Measurements from ENCODE around the gene RIPOR3.
"Not testable (repeated sequence)": the region's sequence is repeated elsewhere in the genome, so short reads cannot be mapped to it uniquely, and the experiment has no call there.

Gene RIPOR3

DNA sequence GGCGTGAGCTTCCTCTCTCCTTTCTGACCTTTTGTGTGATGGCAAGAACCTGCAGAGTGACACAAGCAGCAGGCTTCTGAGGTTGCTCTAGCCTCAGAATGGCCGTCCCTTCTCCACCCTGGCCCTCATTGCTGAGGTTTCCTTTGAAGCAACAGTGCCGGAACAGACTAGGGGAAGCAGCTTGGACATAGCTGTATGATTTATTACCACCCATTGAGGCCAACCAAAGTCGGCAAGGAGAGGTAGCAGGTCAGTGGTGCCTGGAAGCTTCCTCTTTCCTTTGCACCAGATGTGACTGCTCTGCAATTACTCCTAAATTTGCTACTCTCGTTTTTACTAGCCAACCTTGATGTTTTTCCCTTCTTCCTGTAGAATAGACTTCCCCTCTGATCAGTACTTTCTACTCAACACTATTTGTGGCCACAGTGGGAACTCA, 149.7 kb downstream of the RIPOR3 start:
- no peak for DNase-seq (ENCODE audit: low spot score in 2 of 2)
- ATAC-seq (replicated peaks; ENCODE audit: extremely low read depth, poor library complexity, severe bottlenecking): no peak

DNA sequence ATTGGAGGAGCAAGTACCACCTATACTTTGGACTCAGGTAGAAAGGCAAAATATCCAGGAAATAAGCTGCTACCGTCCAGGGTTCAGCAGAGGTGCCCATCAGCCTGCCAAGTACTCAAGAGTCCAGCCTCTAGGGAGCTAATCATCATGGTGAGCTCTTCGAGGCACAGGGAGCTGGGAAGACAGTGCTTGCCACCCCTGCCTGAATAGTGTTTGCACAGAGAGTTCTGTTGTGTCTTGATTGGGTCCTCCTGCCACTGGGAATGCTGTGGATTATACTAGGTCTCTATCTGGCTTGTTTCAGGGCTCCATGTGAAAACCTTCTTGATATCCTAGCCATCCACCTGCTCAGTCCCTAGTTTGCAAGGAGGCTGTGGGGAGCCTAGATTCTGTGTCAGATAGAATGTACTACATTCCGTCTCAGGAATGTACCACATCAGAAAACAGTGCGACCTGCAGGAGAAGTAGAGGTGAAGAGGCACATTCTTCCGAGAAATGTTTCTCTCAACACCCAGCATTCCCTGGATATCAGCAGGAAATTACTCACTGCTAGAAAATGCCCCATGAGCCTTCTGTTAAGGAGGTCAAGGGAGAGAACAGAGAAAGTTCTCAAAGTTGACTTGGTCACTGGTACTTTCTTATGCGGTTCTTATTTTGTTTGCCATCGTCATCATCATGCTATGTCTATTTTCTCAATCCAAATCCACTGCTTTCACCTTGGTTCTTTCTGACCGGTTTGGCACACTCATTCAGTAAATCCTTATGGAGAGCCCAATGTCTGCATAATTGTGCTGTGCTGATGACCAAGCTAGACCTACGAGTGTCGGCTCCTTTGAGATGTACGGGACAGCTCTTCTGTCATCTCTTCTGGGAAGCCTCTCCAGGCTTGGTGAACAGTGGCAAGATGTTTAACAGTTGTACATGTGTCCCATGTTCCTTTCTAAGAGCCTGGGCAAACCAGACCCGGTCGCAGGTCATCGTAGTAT, 150.4 kb downstream of the RIPOR3 start:
- H3K36me3 Mint-ChIP-seq (ENCODE audit: insufficient read depth): peaks cover 11% of the 10 kb centered on the region
- H3K27me3 Mint-ChIP-seq: no peaks in the 10 kb centered on the region
- H3K27ac Mint-ChIP-seq (ENCODE audit: low read depth): no peak overlapping the region
- no peaks in the 10 kb centered on the region for H3K9me3 Mint-ChIP-seq
- no peak overlapping the region for H3K4me3 Mint-ChIP-seq
- no peak for ATAC-seq (replicated peaks; ENCODE audit: extremely low read depth, poor library complexity, severe bottlenecking)
- H3K4me1 Mint-ChIP-seq: peaks cover 70% of the 10 kb centered on the region
- no peak for DNase-seq (ENCODE audit: low spot score in 2 of 2)

More for the DNA sequence above, 149.7 kb downstream of the RIPOR3 start:
- no peaks in the 10 kb centered on the region for H3K27me3 Mint-ChIP-seq
- no peaks in the 10 kb centered on the region for H3K9me3 Mint-ChIP-seq
- no peak overlapping the region for H3K27ac Mint-ChIP-seq (ENCODE audit: low read depth)
- peaks cover 71% of the 10 kb centered on the region for H3K4me1 Mint-ChIP-seq
- H3K36me3 Mint-ChIP-seq (ENCODE audit: insufficient read depth): peaks cover 8% of the 10 kb centered on the region
- H3K4me3 Mint-ChIP-seq: no peak overlapping the region

DNA sequence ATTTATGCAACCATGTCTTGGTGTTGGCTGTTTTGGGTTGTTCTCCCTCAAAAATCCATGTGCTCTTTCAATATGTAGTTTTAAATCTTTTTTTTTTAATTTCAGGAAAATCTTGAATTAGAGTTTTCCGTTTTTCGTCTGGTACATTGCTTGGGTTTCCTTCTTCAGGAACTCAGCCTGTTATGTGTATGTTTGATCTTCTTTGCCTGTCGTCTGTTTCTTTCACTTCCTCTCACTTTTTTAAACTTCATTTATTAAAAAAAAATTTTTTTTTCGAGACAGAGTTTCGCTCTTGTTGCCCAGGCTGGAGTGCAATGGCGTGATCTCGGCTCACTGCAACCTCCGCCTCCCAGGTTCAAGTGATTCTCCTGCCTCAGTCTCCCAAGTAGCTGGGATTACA, 151.5 kb downstream of the RIPOR3 start:
- peaks cover 72% of the 10 kb centered on the region for H3K4me1 Mint-ChIP-seq
- not testable (repeated sequence) for ATAC-seq (replicated peaks; ENCODE audit: extremely low read depth, poor library complexity, severe bottlenecking); DNase-seq (ENCODE audit: low spot score in 2 of 2); H3K9me3 Mint-ChIP-seq; H3K27me3 Mint-ChIP-seq; H3K27ac Mint-ChIP-seq (ENCODE audit: low read depth); H3K36me3 Mint-ChIP-seq (ENCODE audit: insufficient read depth); H3K4me3 Mint-ChIP-seq

DNA sequence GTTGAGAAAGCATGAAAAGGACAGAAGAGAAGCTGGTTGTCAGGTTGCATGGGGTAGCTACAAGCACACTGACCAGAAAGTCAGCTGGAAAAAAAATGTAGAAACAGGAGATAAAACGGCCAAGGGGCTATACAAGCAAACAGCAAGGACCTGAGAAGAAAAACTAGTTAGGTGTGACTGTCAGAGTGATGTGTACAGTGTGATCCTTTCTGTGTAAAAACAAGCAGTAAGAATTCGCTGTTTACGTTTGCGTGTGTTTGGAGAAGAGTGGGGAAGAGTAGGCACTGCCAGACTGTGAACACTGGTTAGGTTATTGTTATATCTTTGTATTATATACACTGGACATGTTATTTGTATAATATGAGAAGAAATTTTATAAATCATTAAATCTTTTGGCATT, 153.1 kb downstream of the RIPOR3 start:
- Mint-ChIP-seq H3K4me1 (peaks cover 75% of the 10 kb centered on the region), H3K9me3 (no peaks in the 10 kb centered on the region), H3K4me3 (no peak overlapping the region), H3K36me3 (ENCODE audit: insufficient read depth) (peaks cover 13% of the 10 kb centered on the region), H3K27ac (ENCODE audit: low read depth) (no peak overlapping the region), H3K27me3 (no peaks in the 10 kb centered on the region)
- DNase-seq (ENCODE audit: low spot score in 2 of 2) (no peak), ATAC-seq (replicated peaks; ENCODE audit: extremely low read depth, poor library complexity, severe bottlenecking) (no peak)

DNA sequence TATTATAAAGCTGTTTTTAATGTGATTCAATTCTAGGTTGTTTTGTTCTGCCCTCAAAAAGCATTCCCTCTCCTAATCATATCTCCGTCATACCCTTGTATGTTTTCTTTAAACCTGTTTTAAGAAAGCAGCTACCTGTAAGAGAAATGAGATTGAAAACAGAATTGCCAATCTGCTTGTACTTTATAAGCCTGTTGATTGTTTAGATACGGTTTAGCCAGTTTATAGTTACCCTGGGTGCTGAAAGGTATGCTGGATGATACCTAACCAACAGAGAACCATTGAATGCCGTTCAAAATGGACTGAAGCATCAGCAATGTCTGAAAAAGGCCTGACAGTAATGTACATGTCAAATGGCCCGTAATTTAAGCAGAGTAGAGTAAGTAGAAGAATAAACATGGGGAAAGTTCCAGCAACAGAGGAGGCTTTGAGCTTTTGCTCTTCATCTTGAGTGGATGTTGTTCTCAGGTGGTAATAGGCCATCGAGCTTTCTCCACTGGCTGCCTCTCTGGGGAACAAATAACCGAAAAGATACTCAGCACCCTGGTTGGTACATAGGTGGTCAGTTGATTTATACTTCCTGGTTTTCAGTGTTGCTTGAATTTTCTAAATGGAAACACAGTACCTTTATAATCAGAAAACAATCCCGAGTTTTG, 153.7 kb downstream of the RIPOR3 start:
- Mint-ChIP-seq H3K4me3 (no peak overlapping the region), H3K36me3 (ENCODE audit: insufficient read depth) (peaks cover 13% of the 10 kb centered on the region), H3K27ac (ENCODE audit: low read depth) (no peak overlapping the region), H3K4me1 (peaks cover 77% of the 10 kb centered on the region), H3K9me3 (no peaks in the 10 kb centered on the region), H3K27me3 (no peaks in the 10 kb centered on the region)
- no peak for ATAC-seq (replicated peaks; ENCODE audit: extremely low read depth, poor library complexity, severe bottlenecking)
- DNase-seq (ENCODE audit: low spot score in 2 of 2): no peak

DNA sequence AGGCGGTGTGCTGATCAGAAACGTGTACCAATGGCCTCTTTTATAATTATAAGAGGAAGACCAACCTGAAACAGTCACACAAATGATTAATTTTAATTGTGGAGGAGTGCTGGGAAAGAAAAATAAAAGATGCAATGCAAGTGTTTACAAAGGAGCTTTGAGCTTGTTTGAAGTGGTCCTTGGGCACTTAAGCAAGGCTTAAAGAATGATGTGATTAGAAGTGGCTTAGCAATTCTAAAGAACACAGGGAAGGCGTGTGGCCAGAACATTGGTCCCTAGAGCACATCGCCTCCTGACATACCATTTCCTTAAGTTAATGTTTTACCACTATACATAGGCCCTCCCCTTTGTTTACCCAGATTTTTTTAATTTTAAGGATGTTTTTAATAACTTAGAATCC, 155.0 kb downstream of the RIPOR3 start:
- no peak overlapping the region for H3K27ac Mint-ChIP-seq (ENCODE audit: low read depth)
- ATAC-seq (replicated peaks; ENCODE audit: extremely low read depth, poor library complexity, severe bottlenecking) (no peak), DNase-seq (ENCODE audit: low spot score in 2 of 2) (no peak)
- no peaks in the 10 kb centered on the region for H3K9me3 Mint-ChIP-seq
- peaks cover 77% of the 10 kb centered on the region for H3K4me1 Mint-ChIP-seq
- no peak overlapping the region for H3K4me3 Mint-ChIP-seq
- H3K27me3 Mint-ChIP-seq: no peaks in the 10 kb centered on the region
- peaks cover 14% of the 10 kb centered on the region for H3K36me3 Mint-ChIP-seq (ENCODE audit: insufficient read depth)

Data from central memory CD8-positive, alpha-beta T cell (primary cell).